Camera-type eye (tissue), 1 donor: Measurements from ENCODE around the gene OLR1. TPM values are rescaled to one million over a fixed set of nuclear protein-coding genes. Genes with fewer than 3 reads are reported as not detected.

ENCODE experiments used
- total RNA-seq: library from RNA; depleted of rRNA; stranded (reverse); fragments of >200 nt; gene quantifications from one replicate; pipeline ENCODE4 v1.2.3, GENCODE V29; 2014

The OLR1 gene
- total RNA-seq, result 0.60 TPM

GRCh38 chr12:10171973-10172728 lies at the start of gene OLR1:
Gene OLR1 (minus strand): TSS chr12:10172132. CDS start chr12:10172077, 55 bp downstream.

GRCh38 chr12:10212739-10213131 lies 40.8 kb upstream of the OLR1 start, which contains the start of gene GABARAPL1:
Gene GABARAPL1 (plus strand): TSS chr12:10212877. CDS start chr12:10213130, 253 bp downstream.

GRCh38 chr12:10178821-10179220 lies 6.9 kb upstream of the OLR1 start, which contains the start of gene TMEM52B:
Gene TMEM52B (plus strand): TSS chr12:10179032. CDS start chr12:10179575, 543 bp downstream.

GRCh38 chr12:10130042-10130441 lies 41.9 kb downstream of the OLR1 start, which contains the start of gene CLEC7A:
Gene CLEC7A (minus strand): TSS chr12:10130199. CDS start chr12:10130082, 117 bp downstream.

Other genes with a start within 250 kb of the OLR1 start
- 1.1 TPM for gene CLEC2A, start 239.8 kb downstream of the OLR1 start, total RNA-seq
- gene CLEC12A, start 200.7 kb downstream of the OLR1 start, total RNA-seq, result 3.4 TPM
- 1.5 TPM for gene CLEC1B, start 173.0 kb downstream of the OLR1 start, total RNA-seq
- 0.22 TPM for gene CLEC12B, start 161.5 kb downstream of the OLR1 start, total RNA-seq
- gene CLEC9A, start 141.4 kb downstream of the OLR1 start, total RNA-seq, result 0.27 TPM
- 3.7 TPM for gene CLEC1A, start 73.1 kb downstream of the OLR1 start, total RNA-seq
- 5.1 TPM for gene CLEC7A, start 41.9 kb downstream of the OLR1 start, total RNA-seq
- not detected for gene TMEM52B, start 6.9 kb upstream of the OLR1 start, total RNA-seq
- 84.7 TPM for gene GABARAPL1, start 40.7 kb upstream of the OLR1 start, total RNA-seq
- 0.82 TPM for gene KLRD1, start 135.7 kb upstream of the OLR1 start, total RNA-seq
- gene KLRK1, start 217.9 kb upstream of the OLR1 start, total RNA-seq, result 1.2 TPM
- not detected for gene KLRC4, start 237.6 kb upstream of the OLR1 start, total RNA-seq
- gene KLRC3, start 248.5 kb upstream of the OLR1 start, total RNA-seq, result not detected